ENCODE measurements around the gene SOCS2. TPM values are rescaled to one million over a fixed set of nuclear protein-coding genes. Genes with fewer than 3 reads are reported as not detected.
A peak's percentile ranks its signal among the peaks of the same experiment; 100 is the strongest.

SOCS2 gene
- total RNA-seq, 4 donors from 2014 or later: 33.4 to 113 (median 35.1) TPM

DNA sequence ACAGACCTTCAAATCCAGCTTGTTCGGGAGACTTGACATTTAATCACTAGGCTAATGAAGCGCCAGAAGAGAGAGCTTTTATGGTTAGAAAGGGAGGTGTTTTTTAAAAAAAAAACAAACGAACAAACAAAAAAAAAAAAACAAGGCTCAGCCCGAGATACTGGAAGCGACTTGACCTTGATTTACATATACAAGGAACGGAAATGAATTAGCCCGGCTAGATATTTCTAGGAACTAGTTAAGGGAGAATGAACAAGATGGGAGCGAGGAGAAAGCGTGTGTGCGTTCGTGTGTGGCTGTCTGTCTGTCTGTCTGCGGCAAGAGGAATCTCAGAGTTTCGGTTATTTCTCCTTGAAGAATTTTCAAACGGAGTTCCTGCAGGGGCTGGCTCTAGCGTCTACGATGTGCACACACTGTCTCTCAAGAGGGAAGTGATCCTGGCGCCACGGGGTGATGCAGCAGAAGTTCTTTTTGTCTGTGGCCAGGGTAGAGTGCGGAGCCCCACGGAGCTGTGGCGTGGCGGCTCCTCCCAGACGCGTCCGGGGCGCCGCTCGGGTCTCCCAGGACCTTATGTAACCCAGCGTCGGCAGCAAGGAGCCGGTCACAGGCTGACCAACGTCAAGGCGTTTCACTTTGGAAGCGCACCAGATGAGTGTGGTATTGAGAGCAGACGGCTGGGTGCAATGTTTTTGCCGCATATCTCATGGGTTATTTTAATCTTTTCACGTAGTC, 18.8 kb downstream of the SOCS2 start:
- H3K27me3 ChIP-seq: no peaks in the 10 kb centered on the region
- TF ChIP-seq POLR2A (IDR thresholded peaks at IDR 0.05) (peak in 1 of 2 donors; percentile 29), CTCF (IDR thresholded peaks at IDR 0.05) (no peak)
- H3K9me3 ChIP-seq: no peaks in the 10 kb centered on the region
- peak overlapping the region; percentile 22 to 73 (median 52) for H3K27ac ChIP-seq
- H3K4me1 ChIP-seq: peaks cover 0 to 8% (median 0%) of the 10 kb centered on the region in 4 donors
- DNase-seq: peak; percentile 66 to 85 (median 71)
- peak overlapping the region; percentile 29 to 61 (median 43) for H3K4me3 ChIP-seq
- no peaks in the 10 kb centered on the region for H3K36me3 ChIP-seq

DNA sequence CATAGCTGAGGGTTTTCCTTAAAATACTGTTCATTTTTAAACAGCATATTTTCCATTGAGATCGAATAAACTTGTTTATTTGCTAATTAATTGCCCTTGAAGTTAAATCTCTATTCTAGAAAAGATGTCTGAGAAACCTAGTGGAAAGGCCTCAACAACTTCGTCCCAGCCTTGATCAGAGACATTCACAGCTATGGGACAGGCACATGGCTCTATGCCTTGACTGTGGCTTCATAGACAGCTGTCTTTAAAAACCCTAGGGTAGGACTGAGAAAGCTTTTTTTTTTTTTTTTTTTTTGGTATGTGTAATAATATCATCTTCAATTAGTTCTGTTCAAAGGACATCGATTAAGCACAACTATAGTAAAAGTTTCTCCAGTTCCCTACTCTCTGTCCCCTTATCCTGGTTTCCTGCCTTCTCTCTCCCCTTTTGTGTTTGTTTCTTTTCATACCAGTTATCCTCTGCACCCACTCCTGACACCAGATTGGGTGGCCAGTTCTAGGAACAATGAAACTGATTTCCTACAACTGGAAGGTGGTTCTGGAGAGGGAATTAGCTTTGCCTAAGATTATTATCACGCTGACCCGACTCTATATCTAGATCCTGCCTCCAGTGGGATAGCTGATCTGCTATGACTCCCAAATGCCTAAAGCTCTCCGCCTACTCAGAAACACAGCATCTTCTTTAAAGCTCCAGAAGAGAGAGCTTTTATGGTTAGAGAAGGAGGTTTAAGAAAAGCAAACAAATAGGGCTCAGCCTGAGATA, 20.3 kb downstream of the SOCS2 start:
- Histone ChIP-seq H3K9me3 (no peaks in the 10 kb centered on the region), H3K4me1 (peaks cover 0 to 8% (median 0%) of the 10 kb centered on the region in 4 donors), H3K27ac (peak overlapping the region in 3 of 4 donors; percentile 15 to 73 (median 16)), H3K27me3 (no peaks in the 10 kb centered on the region), H3K36me3 (no peaks in the 10 kb centered on the region), H3K4me3 (no peak overlapping the region)
- TF ChIP-seq POLR2A (IDR thresholded peaks at IDR 0.05): no peak
- no peak for TF ChIP-seq CTCF (IDR thresholded peaks at IDR 0.05)
- no peak for DNase-seq

DNA sequence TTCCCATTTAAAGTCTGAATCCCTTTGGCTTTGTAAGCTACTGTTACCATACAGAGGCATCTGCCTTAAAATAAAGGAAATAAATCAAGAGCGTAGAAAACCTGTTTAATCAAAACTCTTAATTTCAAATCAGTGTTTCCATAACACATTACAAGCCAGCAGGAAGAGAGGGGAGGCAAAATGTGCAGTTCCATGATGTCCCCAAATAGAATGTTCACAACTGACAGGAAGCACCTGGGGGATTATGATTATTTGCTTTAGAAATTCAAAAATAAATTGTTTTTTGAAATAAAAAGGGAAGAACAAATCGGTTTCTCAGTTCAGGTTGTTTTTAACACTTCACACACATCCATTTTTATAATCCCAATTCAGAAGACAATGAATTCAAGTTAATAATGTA, 21.4 kb downstream of the SOCS2 start:
- Histone ChIP-seq H3K36me3 (no peaks in the 10 kb centered on the region), H3K4me1 (peaks cover 0 to 8% (median 0%) of the 10 kb centered on the region in 4 donors), H3K9me3 (no peaks in the 10 kb centered on the region), H3K27me3 (no peaks in the 10 kb centered on the region), H3K4me3 (no peak overlapping the region), H3K27ac (peak overlapping the region in 1 of 4 donors; percentile 5)
- no peak for DNase-seq
- TF ChIP-seq POLR2A (IDR thresholded peaks at IDR 0.05) (no peak), CTCF (IDR thresholded peaks at IDR 0.05) (no peak)

DNA sequence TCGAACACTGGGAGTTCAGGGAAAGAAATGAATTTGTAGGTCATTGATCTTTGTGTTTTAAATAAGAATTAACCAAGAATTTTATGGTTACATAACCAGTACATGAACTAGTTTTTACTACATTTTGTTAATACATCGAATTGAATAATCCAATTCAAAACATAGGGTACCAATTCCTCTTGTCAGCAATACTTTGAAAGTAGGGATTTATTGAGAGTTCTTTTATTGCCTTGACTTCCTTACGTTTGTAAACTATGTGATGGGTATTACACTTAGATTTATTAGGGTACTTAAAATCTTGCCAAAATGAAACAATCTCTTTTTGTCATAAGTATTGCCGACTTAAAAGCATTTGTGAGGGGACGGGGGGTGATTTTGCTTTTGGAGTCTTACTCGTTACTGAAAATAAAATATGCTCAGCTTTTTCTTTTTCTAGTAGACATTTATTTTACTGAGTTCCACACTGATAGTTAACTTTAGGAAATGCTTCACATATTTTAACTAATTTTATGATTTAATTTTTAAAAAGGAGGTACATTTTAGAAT, 22.4 kb downstream of the SOCS2 start:
- H3K27me3 ChIP-seq: no peaks in the 10 kb centered on the region
- DNase-seq: no peak
- H3K4me1 ChIP-seq: peaks cover 0 to 8% (median 0%) of the 10 kb centered on the region in 4 donors
- H3K36me3 ChIP-seq: no peaks in the 10 kb centered on the region
- no peak overlapping the region for H3K27ac ChIP-seq
- H3K4me3 ChIP-seq: no peak overlapping the region
- H3K9me3 ChIP-seq: no peaks in the 10 kb centered on the region
- TF ChIP-seq CTCF (IDR thresholded peaks at IDR 0.05) (no peak), POLR2A (IDR thresholded peaks at IDR 0.05) (no peak)

DNA sequence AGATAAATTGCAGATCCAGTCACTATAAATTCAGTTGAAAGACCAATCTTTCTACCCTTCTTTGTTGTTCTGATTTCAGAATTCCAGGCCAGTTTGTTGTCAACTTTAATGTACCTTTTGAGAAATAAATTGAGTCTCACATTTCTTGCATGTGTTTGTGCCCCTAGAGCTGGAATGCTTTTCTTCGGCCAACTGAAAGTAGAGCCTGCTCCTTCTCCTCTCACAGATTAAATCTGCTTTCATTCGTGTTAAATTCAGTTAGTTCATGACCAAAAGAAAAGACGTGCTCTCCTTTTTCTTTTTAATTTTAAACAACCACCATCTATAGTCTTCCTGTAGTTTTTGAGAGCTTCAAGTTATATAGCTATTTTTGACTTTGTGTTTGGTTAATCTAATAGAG, 22.9 kb downstream of the SOCS2 start:
- Histone ChIP-seq H3K36me3 (no peaks in the 10 kb centered on the region), H3K4me1 (peaks cover 0 to 8% (median 0%) of the 10 kb centered on the region in 4 donors), H3K9me3 (no peaks in the 10 kb centered on the region), H3K27me3 (no peaks in the 10 kb centered on the region), H3K27ac (no peak overlapping the region), H3K4me3 (peak overlapping the region in 1 of 4 donors; percentile 2)
- TF ChIP-seq POLR2A (IDR thresholded peaks at IDR 0.05) (no peak), CTCF (IDR thresholded peaks at IDR 0.05) (no peak)
- DNase-seq: no peak
